HG02678 (cell line): ENCODE measurements around the gene SBF2.
"Not testable (repeated sequence)": the region's sequence is repeated elsewhere in the genome, so short reads cannot be mapped to it uniquely, and the experiment has no call there.

Experiments
- ATAC-seq: cut with Tn5 transposase; IDR thresholded peaks from one replicate; pipeline ENCODE4 v1.9.1; 2021; ENCODE audit warnings: mild to moderate bottlenecking, moderate library complexity; ENCODE audit not compliant: unreplicated experiment

The SBF2 gene

DNA sequence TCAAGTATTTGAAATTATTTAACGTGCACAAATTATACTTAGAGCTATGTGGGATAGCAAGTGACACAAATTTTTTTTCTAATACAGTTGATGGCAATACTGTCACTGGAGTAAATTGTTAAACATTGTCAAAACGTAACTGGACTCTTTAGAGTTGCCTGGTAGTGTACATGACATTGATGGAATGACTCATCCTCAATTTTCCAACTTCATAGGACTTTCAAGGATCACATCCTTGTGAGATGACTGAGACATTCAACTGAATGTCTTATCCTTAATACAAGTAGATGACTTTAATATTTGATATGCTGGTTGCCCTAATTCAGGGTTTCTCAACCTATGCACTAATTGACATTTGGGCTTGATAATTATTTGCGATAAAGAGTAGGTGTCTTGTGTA is 320.1 kb downstream of the SBF2 start:
- ATAC-seq, result no peak

DNA sequence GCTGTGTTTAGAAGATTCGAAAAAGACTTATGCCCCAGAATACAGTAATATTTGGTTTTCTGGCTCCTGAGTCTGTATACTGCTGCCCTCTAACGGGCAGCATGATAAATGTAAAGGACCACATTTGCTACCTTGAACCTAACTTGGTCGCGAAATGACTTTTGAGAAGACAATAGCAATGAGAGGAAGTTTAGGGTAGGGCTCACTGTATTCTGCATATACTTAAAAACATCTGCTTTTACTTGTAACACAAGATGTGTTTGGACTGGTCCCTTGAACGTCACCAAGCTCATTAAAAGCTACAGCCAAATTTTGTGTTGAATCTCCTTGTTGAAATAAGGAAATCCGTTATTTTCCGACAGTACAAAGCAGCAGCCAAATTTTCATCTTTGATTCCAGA is 321.0 kb downstream of the SBF2 start:
- no peak for ATAC-seq

GRCh38 chr11:9971894-9972293 is 322.1 kb downstream of the SBF2 start:
- ATAC-seq, result no peak

GRCh38 chr11:9969068-9969467 is 325.0 kb downstream of the SBF2 start:
- ATAC-seq, result no peak

DNA sequence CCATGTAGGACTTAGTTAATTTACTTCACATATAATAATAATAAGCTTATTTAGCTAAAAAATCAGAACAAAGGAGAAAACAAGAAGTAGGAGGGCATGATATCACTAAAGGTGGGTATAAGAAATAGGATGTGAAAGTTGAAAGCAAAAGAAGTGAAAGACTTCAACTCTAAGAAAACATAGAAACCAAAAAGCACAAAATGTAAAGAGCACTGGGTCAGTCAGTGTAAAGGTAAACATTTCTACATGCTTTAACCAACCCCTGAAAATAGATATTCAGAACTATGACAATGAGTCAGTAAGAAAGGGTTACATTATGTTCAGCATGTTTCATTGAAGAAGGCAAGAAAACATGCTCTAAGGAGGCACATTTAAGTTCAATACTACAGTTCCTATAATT is 331.3 kb downstream of the SBF2 start:
- ATAC-seq, result peak; percentile 89

- ATAC-seq, result no peak
Observed at GRCh38 chr11:9957072-9957471, 336.9 kb downstream of the SBF2 start.

DNA sequence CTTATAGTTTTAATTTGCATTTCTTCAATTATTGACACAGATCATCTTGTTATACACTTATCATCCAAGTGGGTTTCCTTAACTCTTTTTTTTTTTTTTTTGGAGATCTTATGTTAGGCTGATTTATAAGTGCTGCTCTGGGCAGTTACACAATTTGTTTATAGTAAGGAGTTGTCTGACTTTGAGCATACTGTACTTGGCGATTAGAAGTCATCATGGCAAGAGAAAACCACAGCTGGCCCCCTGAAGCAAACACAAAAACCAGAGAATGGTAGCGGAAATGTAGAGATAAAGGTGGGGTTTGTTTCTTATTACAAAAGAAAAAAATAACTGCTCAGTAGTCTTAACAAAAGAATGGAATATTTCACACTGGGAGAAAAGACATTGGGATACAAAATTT is 337.5 kb downstream of the SBF2 start:
- ATAC-seq, result no peak

GRCh38 chr11:9955391-9955790 is 338.6 kb downstream of the SBF2 start:
- no peak for ATAC-seq

DNA sequence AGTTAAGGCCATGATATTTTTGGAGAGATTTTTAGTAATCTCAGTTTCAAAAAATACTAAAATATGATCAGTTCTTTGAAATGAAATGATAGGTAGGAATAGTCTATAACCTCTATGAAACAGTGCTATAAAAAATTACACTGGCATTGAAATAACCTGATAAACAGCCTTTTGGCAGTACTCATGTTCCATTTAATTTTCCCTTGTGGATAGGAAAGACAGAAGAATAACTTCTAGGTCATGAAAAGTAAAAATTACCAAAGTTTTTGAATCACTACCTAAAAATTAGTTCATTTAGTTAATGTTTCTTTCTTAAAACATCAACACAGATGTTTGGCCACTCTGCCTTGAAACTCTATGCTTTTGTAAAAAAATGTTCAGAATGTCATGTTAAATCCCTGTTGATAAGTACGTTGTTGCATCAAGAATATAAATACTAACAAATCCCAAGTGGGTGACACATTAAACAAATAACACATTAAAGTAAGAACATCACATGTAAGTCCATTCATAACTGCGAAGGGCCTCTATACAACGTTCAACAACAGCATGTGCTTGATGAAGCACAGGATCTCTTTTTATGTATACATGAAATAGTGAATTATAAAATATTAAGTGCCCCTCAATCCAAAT is 339.9 kb downstream of the SBF2 start:
- ATAC-seq, result no peak

DNA sequence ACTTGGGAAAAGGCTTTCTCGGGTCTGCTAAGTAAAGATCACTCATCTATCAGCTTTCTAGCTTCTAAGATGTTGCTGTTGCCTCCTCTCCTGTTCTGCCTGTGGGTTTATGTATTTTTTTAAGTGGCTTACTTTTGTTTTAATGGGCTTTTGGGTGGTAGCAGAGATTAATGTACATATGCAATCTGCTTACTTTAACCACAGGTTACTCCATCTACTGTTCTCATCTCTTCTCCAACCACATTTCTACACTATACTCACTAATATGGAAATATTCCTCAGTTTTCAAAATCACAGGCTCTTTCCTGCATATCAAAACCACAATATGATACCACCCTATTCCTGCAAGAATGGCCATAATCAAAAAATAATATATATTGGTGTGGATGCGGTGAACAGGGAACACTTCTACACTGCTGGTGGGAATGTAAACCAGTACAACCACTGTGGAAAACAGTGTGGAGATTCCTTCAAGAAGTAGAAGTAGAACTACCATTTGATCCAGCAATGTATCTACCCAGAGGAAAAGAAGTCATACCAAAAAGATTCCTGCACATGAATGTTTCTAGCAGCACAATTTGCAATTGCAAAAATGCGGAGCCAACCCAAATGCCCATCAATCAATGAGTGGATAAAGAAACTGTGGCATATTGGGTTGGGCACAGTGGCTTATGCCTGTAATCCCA is 341.4 kb downstream of the SBF2 start:
- no peak for ATAC-seq

DNA sequence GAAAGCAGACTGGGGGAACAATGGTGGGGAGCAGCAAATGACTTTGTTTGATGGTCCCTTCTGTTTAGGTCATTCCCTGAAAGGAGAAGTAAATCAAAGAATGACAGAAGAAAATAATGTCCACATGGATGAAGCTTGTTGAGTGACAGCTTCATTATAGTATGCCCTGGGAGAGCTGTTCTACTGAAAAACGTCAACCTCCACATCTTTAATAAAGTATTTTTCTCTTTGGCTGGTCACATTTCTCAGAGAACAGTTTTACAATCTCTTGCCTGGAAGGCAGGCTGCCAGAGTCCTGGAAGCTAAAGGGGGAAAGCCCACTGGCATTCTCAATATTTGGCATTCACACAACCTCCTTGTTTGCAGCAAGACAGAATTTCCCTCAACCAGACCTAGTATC is 342.2 kb downstream of the SBF2 start:
- ATAC-seq, result no peak

- no peak for ATAC-seq
Observed at GRCh38 chr11:9950462-9950861, 343.6 kb downstream of the SBF2 start.

DNA sequence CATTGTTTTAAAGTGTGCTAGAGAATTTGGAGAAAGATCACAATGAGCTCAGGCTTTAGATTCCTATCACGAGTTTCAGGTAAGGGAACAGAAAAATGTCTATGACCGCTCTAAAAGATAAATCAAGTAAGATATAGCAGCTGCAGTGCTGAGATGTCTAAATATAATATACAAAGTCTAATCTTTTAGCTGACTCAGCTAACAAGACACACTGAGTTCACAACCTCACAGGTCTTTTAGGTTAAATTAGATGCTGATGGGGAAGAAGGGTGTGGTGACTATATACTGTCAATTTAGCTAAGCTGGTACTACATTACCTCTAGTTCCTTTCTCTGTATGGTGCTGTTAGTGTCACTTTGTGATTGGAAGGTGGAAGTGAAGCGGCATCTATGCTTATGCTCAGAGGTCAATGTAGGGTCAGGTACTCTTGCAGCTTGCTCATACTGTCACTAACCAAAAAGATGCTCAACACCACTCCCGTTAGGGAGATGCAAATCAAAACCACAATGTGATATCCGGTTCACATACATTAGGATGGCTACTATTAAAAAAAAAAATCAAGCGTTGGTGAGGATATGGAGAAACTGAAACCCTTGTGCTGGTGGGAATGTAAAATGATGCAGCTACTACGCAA is 346.7 kb downstream of the SBF2 start:
- no peak for ATAC-seq

GRCh38 chr11:9945680-9946079 is 348.3 kb downstream of the SBF2 start:
- ATAC-seq, result not testable (repeated sequence)

DNA sequence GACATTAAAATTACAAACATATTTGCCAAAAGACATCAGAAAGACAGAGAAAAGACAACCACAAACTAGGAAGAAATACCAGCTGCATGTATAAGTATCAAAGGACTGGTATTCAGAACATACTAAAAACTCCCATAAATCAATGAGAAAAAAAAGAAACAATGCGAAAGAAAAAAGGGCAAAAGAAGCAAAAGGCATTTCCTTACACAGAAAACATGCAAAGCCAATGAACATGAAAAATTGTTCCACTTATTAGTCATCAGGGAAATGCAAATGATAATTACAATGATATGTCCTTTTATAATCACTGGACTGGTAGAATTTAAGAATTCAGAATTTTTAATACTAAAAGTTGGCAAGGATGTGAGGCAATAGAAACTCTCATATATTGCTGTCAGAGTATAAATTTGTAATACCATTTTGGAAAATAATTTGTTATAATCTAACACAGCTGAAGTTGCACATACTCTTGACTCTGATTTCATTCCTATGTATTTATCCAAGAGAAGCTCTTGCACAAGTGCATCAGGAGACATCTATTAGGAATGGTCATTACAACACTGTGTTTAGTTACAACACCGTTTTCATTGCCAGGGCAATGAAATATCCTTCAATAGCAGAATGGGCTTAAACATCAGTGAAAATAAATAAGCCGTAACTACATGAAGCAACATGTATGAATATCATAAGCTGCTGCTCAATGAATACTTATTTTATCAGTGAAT is 350.5 kb downstream of the SBF2 start:
- no peak for ATAC-seq

GRCh38 chr11:9941991-9942390 is 352.0 kb downstream of the SBF2 start:
- ATAC-seq, result no peak

- ATAC-seq, result not testable (repeated sequence)
Observed at GRCh38 chr11:9939150-9939549, 354.9 kb downstream of the SBF2 start.

DNA sequence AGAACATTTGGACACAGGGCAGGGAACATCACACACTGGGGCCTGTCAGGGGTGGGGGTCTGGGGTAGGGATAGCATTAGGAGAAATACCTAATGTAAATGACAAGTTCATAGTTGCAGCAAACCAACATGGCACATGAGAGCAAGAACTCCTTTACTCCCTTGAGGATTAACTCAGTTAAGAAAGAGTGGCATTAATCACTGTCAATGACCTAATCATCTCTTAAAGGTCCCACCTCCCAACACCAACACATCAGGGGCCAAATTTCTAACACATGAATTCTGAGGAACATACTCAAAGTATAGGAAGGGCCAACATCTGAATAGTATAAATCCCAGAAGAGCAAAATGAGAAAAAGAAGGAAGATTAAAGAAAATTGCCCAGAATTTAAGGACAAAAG is 357.3 kb downstream of the SBF2 start:
- no peak for ATAC-seq

- not testable (repeated sequence) for ATAC-seq
Observed at GRCh38 chr11:9932843-9933242, 361.2 kb downstream of the SBF2 start.

GRCh38 chr11:9930562-9931331 is 363.3 kb downstream of the SBF2 start:
- ATAC-seq, result not testable (repeated sequence)

- ATAC-seq, result no peak
Observed at GRCh38 chr11:9927670-9928069, 366.3 kb downstream of the SBF2 start.
